H1 (cell line): ENCODE results near the gene PSPN. TPM values are rescaled to one million over a fixed set of nuclear protein-coding genes. Genes with fewer than 3 reads are reported as not detected.

Experiments
- CEBPB ChIP-seq: IDR thresholded peaks from 2 replicates; pipeline ENCODE4 v1.6.1; 2012; ENCODE audit warnings: low read depth, low read length
- CTCF ChIP-seq, 3 experiments: IDR thresholded peaks; 1 replicate in 2 of 3; 2 replicates in 1 of 3; pipeline versions ENCODE4 v1.5.1 to v1.6.1; 2011; ENCODE audit warnings: low read length in 3 of 3, mild to moderate bottlenecking in 3 of 3, inconsistent platforms in 2 of 3, low read depth in 1 of 3, moderate library complexity in 1 of 3; ENCODE audit not compliant: insufficient read depth in 1 of 3; ENCODE audit errors: control extremely low read depth in 1 of 3
- SRF ChIP-seq: IDR thresholded peaks from 2 replicates; pipeline ENCODE4 v1.6.1; 2011; ENCODE audit warnings: mild to moderate bottlenecking, low read depth, low read length, moderate library complexity
- YY1 ChIP-seq: IDR thresholded peaks from 2 replicates; pipeline ENCODE4 v1.6.1; 2011; ENCODE audit warnings: low read depth, mild to moderate bottlenecking, low read length
- polyA plus RNA-seq, 7 experiments: library from polyadenylated mRNA; depleted of rRNA in 3 of 7; stranded (reverse) in 5 of 7; unstranded in 2 of 7; fragments of >200 nt in 5 of 7; fragments of 200-250 nt in 2 of 7; gene quantifications; 1 replicate in 5 of 7; 2 replicates in 1 of 7; 4 replicates in 1 of 7; pipeline versions ENCODE4 v1.2.1 to v1.2.3, GENCODE V29; 2011 to 2013; ENCODE audit warnings: missing spikeins in 2 of 7, mixed read lengths in 2 of 7
- total RNA-seq: library from RNA; stranded (reverse); fragmentation: NEBNext Ultra II Directional; extraction: Animal tissue kit (Norgen Biotek cat#: 25700); gene quantifications from 2 replicates; pipeline ENCODE4 v1.2.1, GENCODE V29; 2021
- TF ChIP-seq, protein P1 (sequence below): IDR thresholded peaks from 2 replicates; pipeline ENCODE4 v1.6.1; 2012; ENCODE audit warnings: inconsistent platforms

The PSPN gene
- total and polyA plus RNA-seq, 2 of the 8 experiments (the other 6 are each of a cell fraction or from before 2014, with no cell fraction given), result 1.0 to 2.1 TPM

DNA sequence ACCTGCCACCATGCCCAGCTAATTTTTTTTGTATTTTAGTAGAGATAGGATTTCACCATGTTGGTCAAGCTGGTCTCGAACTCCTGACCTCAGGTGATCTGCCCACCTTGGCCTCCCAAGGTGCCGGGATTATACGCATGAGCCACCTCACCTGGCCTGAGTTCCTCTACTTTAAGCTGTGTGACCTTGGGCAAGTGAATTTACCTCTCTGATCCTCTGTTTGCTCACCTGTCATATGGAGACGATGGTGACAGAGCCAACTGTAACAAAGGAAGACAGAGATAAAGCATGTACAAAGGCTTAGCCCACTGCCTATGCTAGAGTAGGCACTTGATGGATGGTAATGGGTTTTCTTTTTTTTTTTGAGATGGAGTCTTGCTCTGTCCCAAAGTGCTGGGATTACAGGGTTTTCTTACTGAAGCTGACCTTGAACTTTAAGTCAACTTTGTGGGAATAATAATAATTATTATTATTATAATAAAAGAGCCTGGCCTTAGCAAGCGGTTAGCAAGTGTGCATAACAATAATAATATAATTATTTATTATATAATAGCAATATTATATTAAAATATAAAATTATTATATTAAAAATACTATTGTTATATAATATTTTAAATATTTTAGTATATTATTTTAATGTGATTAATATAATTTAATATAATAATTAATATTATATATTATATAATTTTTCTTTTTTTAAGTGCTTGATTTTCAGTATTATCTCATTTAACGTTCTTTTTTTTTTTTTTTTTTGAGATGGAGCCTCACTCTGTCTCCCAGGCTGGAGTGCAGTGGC, 41.0 kb downstream of the PSPN start (continued):
- TF ChIP-seq CEBPB, result no peak
- no peak for TF ChIP-seq CTCF (IDR thresholded peaks at IDR 0.05; ENCODE audit: control extremely low read depth in 1 of 3, insufficient read depth in 1 of 3, low read depth in 1 of 3, low read length in 3 of 3)
- no peak for TF ChIP-seq SRF
- TF ChIP-seq, protein P1, sequence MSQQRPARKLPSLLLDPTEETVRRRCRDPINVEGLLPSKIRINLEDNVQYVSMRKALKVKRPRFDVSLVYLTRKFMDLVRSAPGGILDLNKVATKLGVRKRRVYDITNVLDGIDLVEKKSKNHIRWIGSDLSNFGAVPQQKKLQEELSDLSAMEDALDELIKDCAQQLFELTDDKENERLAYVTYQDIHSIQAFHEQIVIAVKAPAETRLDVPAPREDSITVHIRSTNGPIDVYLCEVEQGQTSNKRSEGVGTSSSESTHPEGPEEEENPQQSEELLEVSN, result no peak
- TF ChIP-seq YY1, result no peak
